Type B pancreatic cell (in vitro differentiated cells): Measurements from ENCODE around the gene PDE6A. TPM values are rescaled to one million over a fixed set of nuclear protein-coding genes. Genes with fewer than 3 reads are reported as not detected.

ENCODE experiments used
- DNase-seq: peaks from one replicate; pipeline ENCODE4 v3.0.0; 2021; ENCODE audit warnings: mixed read lengths; ENCODE audit not compliant: unreplicated experiment; ENCODE audit errors: extremely low spot score
- H3K27ac Mint-ChIP-seq: 2 replicates; pipeline ENCODE4 v1.8.0; 2021; ENCODE audit warnings: mild to moderate bottlenecking, mixed read lengths
- H3K27me3 Mint-ChIP-seq: 2 replicates; pipeline ENCODE4 v1.8.0; 2021; ENCODE audit warnings: mixed read lengths
- H3K36me3 Mint-ChIP-seq: 2 replicates; pipeline ENCODE4 v1.8.0; 2021; ENCODE audit warnings: mixed read lengths
- H3K4me1 Mint-ChIP-seq: one replicate; pipeline ENCODE4 v1.8.0; 2021; ENCODE audit warnings: mixed read lengths; ENCODE audit not compliant: unreplicated experiment
- H3K4me3 Mint-ChIP-seq: 2 replicates; pipeline ENCODE4 v1.8.0; 2021; ENCODE audit warnings: mild to moderate bottlenecking, mixed read lengths
- H3K9me3 Mint-ChIP-seq: 2 replicates; pipeline ENCODE4 v1.8.0; 2021; ENCODE audit warnings: mixed read lengths
- total RNA-seq: library from RNA; stranded (reverse); gene quantifications from 2 replicates; pipeline ENCODE4 v1.2.1, GENCODE V29; 2021; ENCODE audit warnings: low replicate concordance
- TF ChIP-seq, protein P1 (sequence below): fragments of 200-600 bp; sonication (generic); conservative IDR thresholded peaks from 2 replicates; pipeline ENCODE4 v1.5.0; 2021; ENCODE audit warnings: antibody characterized with exemption, mild to moderate bottlenecking

Gene PDE6A
- total RNA-seq, 1 donor from 2014 or later = not detected

DNA sequence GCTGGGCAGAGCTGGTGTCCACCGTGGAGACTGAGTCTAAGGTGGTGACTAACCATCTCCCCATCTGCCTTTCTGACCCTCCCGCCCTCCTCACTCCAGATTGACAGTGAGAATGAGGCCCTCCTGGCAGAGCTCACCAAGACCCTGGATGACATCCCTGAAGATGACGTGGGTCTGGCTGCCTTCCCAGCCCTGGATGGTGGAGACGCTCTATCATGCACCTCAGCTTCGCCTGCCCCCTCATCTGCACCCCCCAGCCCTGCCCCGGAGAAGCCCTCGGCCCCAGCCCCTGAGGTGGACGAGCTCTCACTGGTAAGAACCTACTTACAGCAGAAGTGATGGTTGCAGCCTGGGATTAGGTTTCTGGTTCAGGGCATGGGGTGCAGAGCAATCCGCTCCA is 118.0 kb downstream of the PDE6A start:
- H3K9me3 Mint-ChIP-seq = no peaks in the 10 kb centered on the region
- no peaks in the 10 kb centered on the region for H3K27me3 Mint-ChIP-seq
- peaks cover 17% of the 10 kb centered on the region for H3K4me1 Mint-ChIP-seq
- TF ChIP-seq, protein P1, sequence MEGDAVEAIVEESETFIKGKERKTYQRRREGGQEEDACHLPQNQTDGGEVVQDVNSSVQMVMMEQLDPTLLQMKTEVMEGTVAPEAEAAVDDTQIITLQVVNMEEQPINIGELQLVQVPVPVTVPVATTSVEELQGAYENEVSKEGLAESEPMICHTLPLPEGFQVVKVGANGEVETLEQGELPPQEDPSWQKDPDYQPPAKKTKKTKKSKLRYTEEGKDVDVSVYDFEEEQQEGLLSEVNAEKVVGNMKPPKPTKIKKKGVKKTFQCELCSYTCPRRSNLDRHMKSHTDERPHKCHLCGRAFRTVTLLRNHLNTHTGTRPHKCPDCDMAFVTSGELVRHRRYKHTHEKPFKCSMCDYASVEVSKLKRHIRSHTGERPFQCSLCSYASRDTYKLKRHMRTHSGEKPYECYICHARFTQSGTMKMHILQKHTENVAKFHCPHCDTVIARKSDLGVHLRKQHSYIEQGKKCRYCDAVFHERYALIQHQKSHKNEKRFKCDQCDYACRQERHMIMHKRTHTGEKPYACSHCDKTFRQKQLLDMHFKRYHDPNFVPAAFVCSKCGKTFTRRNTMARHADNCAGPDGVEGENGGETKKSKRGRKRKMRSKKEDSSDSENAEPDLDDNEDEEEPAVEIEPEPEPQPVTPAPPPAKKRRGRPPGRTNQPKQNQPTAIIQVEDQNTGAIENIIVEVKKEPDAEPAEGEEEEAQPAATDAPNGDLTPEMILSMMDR = no peak
- H3K4me3 Mint-ChIP-seq = no peak overlapping the region
- H3K36me3 Mint-ChIP-seq = no peaks in the 10 kb centered on the region
- no peak overlapping the region for H3K27ac Mint-ChIP-seq
- no peak for DNase-seq

DNA sequence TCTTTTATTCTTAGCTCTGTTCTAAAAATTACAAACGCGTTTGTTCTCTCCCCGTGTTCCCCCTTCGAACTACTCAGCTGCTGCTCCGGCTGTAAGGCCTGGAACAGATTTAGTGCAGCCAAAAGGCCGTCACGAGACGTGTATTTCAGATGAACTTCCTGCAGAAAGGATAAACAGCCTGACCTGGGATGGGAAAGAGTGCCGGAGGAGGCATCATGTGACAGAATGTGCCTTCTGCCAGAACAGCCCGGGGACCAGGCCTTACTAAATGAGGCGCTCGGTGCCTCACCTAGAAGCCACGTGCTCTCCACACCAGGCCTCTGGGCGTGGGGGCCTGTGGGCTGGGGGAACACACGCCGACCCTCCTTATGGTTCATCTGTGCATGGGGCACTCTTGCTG is 119.7 kb downstream of the PDE6A start:
- Mint-ChIP-seq H3K4me3 (no peak overlapping the region), H3K9me3 (no peaks in the 10 kb centered on the region), H3K4me1 (peaks cover 27% of the 10 kb centered on the region), H3K27ac (no peak overlapping the region), H3K36me3 (no peaks in the 10 kb centered on the region), H3K27me3 (no peaks in the 10 kb centered on the region)
- TF ChIP-seq, protein P1 = no peak
- DNase-seq = no peak

DNA sequence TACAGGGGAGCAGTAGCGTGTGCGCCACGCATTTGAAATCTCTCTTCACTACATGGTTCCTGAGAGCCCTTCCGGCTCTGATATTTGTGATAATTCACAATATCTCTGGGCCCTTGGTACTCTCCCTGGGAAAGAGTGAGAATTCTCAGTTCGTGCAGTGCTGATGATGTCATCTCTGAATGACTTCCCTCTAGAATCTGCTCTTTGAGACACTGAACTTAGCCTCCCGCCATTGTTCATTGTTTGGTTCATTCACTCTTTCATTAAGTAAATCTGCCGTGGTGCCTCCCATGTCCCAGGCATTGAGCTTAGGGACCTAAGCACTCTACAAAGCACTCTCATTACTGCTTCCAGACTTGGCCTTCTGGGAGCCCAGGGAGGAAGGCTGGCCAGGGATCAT is 120.5 kb downstream of the PDE6A start:
- Mint-ChIP-seq H3K4me3 (no peak overlapping the region), H3K27ac (no peak overlapping the region), H3K36me3 (no peaks in the 10 kb centered on the region), H3K9me3 (no peaks in the 10 kb centered on the region), H3K27me3 (no peaks in the 10 kb centered on the region), H3K4me1 (peaks cover 28% of the 10 kb centered on the region)
- no peak for DNase-seq
- TF ChIP-seq, protein P1 = no peak

DNA sequence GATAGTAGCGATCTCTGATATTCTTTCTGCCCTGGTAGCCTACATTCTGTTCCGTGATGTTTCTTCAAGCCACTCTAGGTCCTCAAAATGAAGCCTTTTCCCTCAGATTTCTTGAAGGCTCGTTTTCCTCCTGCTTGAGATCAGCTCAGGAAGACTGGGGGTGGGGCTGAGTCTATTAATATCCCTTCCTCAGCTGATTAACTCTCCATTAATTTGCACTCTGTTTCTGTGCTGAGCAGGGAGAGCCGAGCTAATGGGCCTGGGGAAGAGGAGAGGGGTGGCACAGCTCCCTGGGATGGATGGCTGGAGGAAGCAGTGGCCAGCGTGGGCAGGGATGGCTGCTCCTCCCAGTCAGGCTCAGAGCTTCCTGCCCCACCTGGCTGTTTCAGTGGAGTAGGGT is 121.2 kb downstream of the PDE6A start:
- TF ChIP-seq, protein P1 = no peak
- no peaks in the 10 kb centered on the region for H3K27me3 Mint-ChIP-seq
- no peaks in the 10 kb centered on the region for H3K9me3 Mint-ChIP-seq
- H3K4me3 Mint-ChIP-seq = no peak overlapping the region
- DNase-seq = no peak
- H3K36me3 Mint-ChIP-seq = no peaks in the 10 kb centered on the region
- no peak overlapping the region for H3K27ac Mint-ChIP-seq
- peaks cover 24% of the 10 kb centered on the region for H3K4me1 Mint-ChIP-seq

DNA sequence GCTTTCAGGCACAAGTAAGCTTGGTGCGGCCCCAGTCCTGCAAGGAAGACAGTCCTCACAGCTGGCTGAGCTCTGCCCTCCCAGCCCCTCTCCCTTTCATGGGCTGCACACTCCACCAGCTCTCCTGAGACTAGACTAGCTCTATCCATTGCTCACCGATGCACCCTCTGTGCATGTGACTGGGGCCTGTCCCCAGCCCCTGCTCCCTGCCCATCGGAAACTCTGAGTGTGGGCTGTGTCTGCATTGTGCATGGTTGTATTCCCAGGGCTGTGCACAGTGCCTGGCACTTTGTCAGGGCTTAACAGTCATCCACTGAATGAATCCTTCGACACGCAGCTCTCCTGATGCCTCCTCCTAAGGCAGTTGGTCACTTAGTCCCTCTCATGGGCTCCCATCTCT is 122.3 kb downstream of the PDE6A start:
- Mint-ChIP-seq H3K27ac (no peak overlapping the region), H3K4me3 (no peak overlapping the region), H3K27me3 (no peaks in the 10 kb centered on the region), H3K4me1 (peaks cover 20% of the 10 kb centered on the region), H3K36me3 (no peaks in the 10 kb centered on the region), H3K9me3 (no peaks in the 10 kb centered on the region)
- no peak for DNase-seq
- TF ChIP-seq, protein P1 = no peak
